HG02884 (cell line): ENCODE measurements around the gene FAM171A2.

Experiments used
- ATAC-seq: cut with Tn5 transposase; IDR thresholded peaks from one replicate; pipeline ENCODE4 v1.9.1; 2021; ENCODE audit warnings: mild to moderate bottlenecking, moderate library complexity; ENCODE audit not compliant: unreplicated experiment

Gene FAM171A2

GRCh38 chr17:44323359-44324091 is 40.1 kb downstream of the FAM171A2 start:
- ATAC-seq = no peak

DNA sequence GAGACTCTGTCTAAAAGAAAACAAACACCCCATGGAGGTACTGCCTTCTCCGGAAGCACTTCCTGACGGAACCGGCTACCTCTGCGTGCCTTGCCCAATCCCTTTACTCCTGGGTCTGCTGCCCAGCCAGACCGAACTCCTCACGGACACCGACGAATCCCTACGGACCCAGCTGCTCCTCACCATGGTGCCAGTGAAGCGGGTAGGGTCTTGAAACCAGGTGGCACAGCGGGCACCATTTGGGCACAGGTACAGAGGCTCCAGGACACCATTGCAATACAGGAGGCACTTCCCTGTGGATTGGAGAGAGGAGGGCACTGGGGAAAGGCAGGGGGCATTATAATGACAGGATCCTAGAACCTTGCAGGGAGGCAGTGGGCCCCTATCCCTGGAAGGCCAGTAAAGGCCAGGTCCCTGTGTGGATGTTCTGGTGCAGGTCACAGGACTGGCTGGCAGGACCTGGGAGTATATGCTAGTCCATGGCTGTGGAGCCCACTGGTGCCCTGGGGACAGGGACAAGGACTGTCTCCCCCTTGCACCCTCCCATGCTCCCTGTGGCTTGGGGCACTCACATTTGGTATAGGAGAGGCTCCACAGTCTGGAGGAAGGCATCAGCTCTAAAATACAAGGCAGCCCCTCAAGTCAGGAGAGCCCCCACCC is 41.3 kb downstream of the FAM171A2 start:
- ATAC-seq = no peak

DNA sequence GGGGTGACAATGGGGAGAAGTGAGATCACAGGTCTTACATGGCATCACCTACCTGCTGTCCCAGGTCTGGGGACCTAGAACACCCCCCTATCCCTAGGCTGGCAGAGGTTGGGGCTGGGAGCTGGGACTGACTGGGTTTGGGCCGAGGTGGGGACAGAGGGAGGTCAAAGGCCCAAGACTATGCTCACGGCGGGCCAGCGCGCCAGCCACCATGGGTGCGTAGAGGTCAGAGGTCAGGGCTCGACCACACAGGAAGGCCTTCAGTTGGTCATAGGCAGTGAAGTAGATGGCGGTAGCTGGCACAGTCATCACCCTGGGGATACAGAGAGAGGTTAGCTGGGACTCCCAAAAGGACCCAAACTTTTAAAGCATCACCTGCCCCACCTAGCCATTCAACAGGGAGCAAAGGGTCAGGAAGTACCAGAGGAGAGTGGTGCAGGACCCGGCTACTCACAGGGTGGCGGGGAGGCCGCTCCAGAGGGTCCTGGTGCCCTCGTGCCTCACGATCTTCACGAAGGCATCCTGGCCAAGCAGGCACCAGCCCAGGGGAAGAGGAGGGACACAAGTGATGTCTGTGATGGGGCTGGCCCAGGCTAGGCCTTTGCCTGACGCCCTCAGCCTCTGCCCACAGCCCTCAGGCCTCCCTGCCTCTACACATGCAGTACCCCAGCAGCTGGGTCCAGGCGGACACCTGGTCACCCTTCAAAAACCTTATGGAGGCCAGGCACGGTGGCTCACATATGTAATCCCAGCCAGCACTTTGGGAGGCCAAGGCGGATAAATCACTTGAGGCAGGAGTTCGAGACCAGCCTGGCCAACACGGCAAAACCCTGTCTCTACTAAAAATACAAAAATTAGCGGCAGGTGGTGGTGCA is 42.2 kb downstream of the FAM171A2 start:
- no peak for ATAC-seq

- no peak for ATAC-seq
Observed at GRCh38 chr17:44320066-44320465, 43.6 kb downstream of the FAM171A2 start.

DNA sequence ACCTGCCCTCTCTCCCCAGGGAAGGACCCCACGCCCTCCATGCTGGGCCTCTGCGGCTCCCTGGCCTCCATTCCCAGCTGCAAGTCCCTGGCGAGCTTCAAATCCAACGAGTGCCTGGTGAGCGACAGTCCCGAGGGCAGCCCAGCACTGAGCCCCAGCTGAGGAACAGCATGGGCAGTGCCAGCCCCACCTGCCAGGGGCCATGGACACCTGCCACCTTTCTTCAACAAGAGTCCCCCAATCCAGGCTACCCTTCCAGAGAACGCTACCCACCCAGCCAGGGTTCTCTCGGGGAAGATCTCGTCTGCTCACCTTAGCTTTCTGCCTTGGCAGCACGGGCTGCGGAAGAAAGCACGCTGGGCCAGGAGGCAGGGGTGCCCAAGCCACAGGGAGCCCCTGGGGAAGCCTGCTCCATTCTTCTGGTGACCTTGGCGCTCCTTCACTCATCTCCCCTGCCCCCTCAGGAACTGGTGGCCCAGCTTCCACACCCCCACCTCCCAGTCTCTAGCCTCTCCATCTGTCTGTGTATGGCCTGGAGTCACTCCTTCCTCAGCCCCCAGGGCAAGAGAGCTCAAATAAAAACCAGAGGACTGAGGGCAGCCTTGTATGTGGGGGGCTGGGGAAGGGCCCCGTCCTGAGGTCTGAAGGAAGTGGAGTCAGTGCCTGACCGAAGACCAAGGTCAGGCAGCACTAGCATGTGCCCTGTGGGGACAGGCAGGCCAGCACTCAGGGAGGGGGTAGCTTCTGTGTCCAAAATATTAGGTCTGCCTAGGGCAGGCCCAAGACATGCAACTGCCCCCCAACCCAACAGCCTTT is 45.4 kb downstream of the FAM171A2 start:
- ATAC-seq = no peak

DNA sequence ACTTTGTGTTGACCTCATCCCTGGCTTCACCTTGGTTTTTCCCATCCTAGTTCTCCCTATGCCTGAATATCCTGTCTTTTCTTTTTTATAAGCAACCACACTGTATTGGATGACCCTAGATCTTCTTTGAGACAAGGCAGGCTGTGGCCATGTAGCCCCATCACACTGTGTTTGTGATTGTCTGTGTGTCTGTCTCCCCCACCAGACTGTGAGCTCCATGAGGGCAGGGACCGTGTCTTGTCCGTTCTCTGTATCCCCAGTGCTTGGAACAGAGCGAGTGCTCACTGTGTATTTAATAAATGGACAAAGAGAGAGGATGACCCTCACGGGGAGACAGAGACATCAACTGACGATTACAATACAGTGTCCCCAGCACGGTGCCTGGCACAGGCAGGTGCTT is 46.1 kb downstream of the FAM171A2 start:
- no peak for ATAC-seq

GRCh38 chr17:44315760-44316731 is 47.6 kb downstream of the FAM171A2 start:
- ATAC-seq = no peak

GRCh38 chr17:44314869-44315661 is 48.6 kb downstream of the FAM171A2 start:
- ATAC-seq = no peak

GRCh38 chr17:44314524-44314868 is 49.2 kb downstream of the FAM171A2 start:
- ATAC-seq = no peak

- ATAC-seq = no peak
Observed at GRCh38 chr17:44314031-44314430, 49.6 kb downstream of the FAM171A2 start.

DNA sequence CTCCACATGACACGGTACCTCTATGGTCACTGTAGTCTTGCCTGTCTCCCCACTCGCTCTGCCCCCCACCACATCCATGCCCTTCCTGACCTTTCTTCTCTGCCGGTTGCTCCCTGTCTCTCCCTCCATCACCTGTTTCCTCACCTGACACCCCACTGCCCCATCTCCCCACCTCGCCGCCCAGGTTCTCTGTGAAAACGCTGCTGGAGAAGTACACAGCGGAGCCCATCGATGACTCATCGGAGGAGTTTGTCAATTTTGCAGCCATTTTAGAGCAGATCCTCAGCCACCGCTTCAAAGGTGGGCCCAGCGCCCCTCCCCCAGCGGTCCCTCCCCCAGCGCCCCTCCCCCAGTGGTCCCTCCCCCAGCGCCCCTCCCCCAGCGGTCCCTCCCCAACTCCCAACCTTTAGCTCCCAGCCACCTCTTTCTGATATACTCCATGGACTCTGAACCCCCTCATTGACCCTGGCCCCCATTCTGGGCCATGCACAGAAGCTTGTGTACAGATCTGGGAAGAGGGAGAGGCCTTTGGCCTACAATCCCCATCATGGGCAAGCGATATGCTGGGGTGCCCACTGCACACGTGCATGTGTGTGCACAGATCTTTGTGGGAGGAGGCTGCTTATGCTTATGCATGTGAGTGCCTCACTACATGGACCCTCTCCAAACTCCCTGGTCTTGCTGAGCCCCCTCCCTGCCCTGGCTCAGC is 51.1 kb downstream of the FAM171A2 start:
- no peak for ATAC-seq

- ATAC-seq = no peak
Observed at GRCh38 chr17:44311562-44312181, 52.0 kb downstream of the FAM171A2 start.

DNA sequence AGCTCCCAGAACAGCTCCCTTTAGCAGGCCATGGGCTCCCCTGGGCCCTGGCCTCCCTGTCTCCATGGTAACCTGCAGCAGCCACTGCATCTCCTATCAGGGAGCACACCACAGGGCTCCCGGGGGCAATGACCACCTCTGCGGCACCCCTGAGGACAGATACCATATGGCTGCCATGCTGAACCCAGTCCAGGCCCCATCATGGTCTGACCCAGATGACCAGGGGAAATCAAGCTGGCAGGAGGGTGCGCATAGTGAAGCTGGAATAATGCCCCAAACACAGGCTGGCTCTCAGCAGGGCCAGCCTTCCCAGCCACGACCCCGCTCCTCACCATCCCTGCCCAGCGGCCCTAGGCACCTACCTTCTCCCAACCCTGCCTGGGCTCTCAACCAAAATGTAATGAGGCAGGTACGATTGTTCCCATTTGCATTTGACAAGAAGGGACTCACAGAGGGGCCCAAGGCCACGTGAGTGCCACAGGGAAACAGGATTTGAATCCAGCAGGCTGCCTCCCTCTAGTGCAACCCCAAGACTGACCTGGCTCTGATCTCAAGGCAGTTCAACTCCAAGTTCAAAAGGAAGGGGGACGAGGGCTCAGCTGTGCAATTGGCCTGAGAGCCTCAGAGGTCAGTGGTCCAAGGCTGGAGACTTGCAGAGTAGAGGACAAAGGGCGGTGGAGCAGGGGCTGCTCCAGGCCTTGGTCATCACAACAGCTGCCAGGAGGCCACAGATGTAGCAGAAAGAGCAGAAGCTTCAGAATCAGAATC is 52.9 kb downstream of the FAM171A2 start:
- no peak for ATAC-seq

DNA sequence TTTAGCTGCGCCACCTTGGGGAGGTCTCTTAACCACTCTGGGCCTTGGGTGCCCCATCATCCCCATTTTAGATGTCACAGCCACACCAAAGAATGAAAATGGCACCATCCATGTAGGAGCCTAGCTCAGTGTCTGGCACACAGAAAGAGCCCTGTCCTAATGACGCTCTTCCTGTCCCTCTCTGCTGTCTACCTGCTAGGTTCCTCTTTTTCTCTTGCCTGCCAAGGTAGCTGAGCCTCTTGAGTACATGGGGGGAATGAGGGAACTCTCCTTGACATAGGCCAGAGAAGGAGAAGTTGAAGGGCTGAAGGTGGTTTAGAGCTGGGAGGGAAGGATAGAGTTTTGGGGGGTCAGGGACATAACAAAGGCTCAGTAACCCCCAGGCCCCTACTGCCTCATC is 53.5 kb downstream of the FAM171A2 start:
- no peak for ATAC-seq

DNA sequence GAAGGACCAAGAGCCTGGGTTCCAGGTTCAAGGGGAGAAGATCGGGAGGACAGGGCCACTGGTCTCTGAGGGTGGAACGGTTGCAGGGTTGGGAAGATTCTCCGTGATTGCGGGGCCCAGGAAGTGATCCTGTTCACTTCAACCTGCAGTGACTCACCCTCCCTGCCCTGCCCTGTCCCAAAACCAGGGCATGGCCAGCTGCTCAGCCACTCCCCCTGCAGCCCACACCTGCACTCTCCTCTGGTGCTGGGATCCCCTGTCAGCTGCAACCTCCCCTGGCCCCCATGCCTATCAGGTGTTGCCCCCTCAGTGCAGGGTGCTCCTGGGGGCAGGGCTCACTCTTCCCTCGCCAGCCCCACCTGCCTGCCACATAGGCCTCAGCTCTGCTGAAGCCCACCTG is 54.2 kb downstream of the FAM171A2 start:
- ATAC-seq = no peak

DNA sequence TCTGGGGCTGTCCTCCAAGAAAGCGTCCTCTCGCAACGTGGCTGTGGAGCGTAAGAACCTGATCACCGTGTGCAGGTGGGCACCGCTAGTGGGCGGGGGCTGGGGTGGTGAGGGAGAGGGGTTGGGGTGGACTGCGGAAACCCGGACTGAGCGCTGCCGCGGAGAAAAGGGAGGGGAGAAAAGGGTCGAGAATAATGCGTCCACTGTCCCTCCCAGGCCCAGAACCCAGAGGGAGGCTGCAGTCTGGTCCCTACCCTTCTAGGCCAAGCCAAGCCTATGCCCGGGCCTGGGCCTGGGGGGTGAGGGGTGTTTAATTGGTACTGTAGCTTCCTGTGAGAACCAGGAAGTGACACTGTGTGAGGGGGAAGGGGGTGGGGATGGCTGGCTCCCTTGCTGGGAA is 54.8 kb downstream of the FAM171A2 start:
- ATAC-seq = no peak

DNA sequence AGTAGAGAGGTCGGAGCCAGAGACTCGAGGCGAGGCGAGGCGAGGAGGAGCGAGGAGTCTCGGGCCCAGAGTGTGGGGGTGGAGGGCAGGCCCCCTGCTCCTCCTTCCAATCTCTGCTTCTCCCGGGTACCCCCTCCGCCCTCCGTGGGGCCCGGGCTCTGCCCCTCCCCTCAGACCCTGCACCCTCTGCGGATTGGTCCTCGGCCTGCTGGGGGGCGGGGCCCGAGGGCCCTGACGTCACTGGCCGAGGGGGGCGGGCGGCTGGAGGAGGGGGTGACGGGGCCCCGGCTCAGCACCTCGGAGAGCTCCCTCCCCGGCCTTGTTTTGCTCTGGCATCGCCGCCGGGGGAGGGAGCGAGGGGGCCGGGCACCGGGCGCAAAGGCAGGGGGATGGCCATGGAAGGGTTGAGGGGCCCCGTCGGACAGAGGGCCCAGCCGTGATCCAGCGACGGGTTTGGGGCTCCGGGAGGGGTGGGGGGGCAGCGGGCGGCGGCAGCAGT is 55.3 kb downstream of the FAM171A2 start, which contains the start of gene RUNDC3A:
RUNDC3A (plus strand) TSS at position 282 of the 499 bp plus-strand sequence. CDS start 232 bp downstream, outside the sequence.
- no peak for ATAC-seq
